ENCODE results near the gene PDCD6IP.

PDCD6IP gene

DNA sequence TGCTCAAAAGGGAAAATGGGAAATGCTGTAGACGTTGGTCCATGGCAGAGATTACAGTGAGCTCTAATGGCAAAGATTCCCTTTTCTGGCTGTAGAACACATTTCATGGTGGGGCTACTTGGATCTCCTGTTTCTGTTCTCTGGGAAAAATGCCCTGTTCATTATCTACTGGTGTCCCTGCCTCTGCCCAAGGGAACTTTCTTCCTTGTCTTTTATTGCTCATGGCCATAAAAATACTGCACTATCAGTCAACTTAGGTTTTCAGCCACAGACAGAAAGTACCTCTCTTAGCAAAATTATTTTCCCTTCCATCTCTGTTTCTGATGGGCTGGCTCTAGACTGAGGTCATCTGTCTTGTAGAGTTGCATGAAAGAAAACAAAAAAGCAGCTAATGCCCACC, 98.9 kb downstream of the PDCD6IP start:
- ATAC-seq: no peak

DNA sequence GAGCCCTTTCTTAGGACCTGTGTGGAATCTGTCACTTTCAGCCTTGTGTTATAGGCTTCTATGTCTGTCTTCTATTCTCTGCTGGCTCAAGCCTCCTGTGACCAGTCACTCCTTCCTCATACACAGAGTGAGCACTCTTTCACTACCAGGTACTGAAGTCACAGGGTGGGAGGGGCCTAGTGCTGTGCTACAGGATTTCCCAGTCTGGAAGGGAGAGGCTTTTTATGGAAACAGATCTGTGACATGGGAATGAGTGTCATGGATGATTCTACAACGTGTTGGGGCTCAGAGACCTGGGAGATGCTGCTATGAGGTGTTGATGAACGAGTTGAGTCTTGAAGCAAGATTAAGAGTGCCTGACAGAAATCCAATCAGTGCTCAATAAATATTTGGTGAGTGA, 100.5 kb downstream of the PDCD6IP start:
- ATAC-seq: no peak

DNA sequence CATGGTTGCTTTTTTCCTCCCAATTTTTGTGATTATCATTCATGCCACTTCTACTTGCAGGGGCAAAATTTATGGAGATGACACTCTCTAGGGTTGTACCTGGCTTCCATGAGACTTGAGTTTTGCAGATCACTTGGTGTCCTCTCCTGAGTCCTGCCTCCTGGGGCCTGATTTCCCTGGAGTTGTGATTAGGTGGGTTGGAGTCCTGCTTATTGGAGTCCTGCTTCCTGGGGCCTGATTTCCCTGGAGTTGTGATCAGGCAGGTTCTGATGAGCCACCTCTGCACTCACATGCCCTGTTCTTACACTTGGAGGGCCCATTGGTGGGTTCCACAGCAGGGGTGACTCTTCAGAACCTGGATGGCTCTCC, 102.0 kb downstream of the PDCD6IP start:
- no peak for ATAC-seq

DNA sequence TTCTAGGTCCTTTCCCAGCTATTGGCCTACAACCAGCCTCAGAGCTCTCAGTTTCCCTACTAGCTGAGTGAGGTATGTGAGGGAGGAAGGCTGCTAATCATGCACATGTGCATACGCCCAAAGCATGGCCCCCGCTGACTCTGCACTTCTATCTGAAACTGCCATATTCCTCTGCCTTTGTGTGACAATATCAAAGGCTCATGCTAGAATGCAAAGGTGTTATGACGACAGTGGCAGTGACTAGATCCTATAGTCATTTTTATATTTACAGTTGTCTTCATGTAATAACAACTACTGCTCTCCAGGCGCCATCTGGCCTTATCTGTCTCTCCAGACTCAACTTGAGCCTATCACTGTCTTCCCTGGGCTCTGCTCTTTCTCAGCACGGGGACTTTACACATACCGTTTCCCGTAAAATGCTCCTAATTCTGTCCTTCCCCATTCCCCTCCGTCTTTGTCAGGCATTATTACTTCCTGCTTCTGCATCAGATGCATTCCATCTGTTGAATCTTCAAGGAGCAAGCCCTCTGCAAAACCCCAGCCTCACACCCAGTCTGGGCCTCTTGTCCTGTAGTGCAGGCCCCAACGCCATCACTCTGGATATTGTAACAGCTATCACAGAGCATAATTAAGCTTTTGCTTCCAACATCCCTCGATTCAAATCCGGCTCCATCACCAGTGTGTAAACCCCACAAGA, 102.5 kb downstream of the PDCD6IP start:
- ATAC-seq: no peak

DNA sequence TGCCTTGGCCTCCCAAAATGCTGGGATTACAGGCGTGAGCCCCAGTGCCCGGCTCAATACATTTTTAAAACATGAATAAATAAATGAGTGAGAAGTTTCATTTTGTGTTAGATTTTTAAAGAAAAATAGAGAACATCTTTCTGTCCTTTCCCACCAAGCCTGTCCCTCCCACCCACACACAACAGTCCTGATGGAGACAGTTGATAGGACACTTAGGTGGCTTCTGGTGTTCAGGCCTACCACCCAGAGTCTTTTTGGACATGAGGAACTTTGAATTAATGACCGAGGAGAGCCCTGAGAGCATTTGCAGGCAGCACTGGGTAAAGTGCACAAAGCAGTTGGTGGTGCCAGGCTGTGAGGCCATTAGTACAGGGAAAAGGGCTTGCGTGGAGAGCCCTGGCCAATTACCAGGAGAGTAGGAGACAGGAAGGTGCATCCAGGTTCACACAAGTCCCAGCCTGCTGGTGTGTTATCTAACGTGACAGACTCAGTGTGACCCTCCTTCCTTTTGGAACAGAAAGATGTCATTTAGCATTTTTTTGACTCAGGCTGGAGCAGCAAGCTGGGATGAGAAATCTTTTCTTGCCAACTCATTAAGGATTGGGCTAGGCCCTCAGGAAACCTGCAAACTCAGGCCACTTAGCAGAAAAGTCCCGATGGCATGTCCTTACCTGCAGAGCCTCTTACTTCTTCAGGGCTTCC, 103.6 kb downstream of the PDCD6IP start:
- ATAC-seq: no peak

DNA sequence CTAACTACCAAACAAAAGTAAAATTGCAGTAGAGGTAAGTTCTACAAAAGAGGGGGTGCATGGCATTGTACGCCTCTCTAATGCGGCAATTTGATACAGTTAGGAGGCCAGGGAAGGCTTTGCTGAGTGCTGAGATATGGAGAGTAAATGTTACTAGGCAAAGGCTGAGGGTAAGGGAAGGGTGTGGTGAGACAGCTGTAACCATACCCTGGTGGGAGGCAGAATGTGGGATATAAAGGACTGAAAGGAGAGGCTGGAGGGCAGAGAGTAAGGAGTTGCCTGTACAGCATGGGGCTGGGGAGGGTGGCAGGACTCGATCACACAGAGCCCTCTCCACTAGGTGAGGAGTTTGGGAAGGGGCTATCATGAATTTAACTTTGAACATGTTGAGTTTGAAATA, 106.3 kb downstream of the PDCD6IP start:
- ATAC-seq: no peak

DNA sequence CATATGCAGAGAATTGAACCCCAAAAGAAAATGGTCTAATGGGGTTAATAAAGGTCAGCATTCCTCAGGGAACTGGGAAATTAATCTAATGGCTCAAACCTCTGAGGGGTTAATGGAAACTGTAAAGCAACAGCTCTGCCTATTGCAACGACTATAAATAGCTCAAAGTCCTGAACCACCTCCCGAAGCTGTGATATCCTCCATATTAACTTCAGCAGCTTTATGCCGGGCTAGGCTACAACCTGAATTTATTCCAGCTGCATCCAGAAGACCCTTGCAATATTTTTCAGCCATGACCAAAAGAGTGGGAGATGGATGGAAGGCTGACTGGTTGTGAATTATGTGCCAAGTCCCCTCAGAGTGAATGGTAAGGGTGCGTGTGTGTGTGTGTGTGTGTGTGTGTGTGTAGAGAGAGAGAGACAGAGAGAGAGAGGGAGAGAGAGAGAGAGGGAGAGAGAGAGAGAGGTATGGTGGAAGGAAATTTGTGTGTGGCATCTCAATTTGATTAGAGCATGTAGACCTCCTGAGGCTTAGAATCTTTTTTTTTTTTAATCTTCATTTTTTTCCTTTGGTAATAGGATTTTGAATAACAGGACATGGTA, 109.9 kb downstream of the PDCD6IP start:
- ATAC-seq: no peak

DNA sequence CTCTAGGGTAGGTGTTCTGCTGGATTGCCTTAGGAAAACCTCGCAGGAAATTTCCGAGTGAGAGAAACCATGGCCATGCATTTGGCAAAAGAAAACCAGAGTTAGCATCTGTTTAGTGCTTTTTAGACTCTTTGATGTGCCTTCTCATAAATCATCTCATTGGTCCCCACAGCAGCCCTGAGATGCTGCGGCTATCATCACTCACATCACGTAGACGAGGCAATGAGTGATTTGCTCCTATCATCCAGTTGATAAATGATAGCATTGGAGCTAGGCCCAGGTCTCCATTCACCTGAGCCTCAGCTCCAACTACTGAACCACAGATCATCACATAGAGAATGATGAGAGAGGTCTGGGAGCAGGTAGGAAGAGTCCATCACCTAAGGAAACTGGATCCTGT, 111.1 kb downstream of the PDCD6IP start:
- ATAC-seq: no peak

DNA sequence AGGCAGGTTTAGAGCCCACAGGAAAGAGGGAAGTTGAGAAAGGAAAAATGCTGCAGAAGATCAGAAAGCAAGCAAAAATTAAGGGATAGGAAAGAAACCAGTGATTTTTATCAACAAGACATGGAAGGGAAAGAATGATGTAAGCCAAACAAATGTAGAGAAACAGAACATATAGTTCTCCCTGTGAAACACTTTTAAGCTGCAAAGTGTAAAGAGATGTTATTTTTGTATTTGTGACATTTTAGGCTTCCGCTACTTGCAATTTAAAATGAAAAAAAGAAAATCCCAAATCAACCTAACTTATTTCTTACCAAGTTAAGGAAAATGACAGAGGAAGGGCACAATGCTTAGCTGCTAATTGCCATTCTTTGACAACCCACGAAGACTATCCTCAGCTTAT, 111.6 kb downstream of the PDCD6IP start:
- no peak for ATAC-seq

DNA sequence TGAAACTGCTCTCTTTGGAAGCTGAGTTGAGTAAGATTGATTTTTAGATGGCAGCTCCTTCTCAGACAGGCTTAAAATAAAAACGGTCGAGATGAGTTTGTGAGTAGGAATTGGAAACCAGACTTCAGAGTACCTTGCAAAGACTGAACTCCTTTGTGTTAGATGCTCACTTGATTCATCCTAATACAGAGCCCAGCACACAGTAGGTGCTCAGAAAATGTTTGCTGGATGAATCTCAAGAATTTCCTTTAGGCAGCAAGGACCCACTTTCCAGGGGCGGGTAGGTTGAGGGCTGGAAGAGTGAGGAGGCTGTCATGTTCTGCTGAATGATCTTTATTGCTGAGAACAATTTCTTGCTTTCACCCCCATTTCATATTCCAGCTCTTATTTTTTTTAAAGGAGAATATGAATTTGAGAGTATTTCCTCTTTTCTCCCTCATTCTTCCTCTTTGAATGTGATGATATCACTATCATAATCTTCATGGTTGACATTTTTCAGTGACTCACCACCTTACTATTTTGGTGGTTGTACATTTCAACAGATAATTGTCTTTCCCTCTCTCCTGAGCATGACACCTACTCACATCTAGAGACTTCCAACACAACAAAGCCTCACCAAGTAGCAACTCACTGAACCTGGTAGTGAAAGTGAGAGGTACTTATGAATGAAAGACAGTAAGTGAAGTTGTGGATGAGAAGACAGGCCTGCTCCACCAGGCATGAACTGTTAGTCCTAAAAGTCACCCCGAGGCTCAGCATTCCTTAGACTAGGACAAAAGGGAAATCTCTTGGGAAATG, 113.3 kb downstream of the PDCD6IP start:
- ATAC-seq: no peak

DNA sequence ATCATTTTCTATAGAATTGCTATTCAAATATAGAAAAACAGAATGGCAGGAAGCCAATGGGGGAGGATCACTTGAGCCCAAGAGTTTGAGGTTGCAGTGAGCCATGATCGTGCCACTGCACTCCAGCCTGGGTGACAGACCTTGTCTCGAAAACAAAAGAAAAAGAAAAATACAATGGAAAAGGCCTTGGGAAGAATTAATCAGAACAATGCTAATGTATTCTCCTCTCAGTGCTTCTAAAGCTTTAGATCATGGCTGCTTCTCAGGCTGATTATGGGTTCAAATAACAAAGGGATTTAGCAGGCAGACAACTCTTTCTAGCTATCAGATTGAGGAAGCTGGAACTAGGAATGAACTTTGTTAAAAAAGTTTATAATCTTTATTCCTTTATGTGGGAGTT, 115.8 kb downstream of the PDCD6IP start:
- ATAC-seq: no peak

DNA sequence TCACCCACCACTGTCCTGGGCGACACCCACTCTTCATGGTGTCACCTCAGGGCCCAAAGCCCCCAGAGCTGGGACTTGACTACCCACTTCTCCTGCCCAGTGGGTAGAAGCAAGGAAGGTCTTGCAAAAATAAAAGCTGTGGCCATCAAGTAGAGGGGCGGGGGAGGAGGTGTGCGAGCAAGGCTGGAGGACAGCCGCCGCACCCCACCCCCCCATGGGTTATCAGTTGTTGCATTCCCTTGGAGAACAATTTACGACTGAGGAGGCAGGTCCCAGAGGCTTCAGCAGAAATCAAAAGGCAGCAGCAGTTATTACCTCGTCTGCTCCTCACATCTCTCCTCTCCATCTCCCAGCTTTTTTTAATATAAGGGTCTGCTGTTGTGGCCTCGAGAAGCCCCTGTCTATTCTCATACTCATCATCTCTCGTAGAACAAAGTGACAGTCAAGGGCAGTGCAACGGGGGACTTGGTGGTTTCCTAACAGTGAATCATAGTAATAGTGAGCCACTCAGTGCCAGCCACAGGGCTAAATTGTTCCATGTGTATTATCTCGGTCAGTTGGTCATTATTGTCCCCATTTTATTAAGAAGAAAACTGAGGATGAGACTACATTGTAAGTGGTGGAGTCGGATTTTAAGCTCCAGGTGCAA, 116.4 kb downstream of the PDCD6IP start:
- no peak for ATAC-seq

DNA sequence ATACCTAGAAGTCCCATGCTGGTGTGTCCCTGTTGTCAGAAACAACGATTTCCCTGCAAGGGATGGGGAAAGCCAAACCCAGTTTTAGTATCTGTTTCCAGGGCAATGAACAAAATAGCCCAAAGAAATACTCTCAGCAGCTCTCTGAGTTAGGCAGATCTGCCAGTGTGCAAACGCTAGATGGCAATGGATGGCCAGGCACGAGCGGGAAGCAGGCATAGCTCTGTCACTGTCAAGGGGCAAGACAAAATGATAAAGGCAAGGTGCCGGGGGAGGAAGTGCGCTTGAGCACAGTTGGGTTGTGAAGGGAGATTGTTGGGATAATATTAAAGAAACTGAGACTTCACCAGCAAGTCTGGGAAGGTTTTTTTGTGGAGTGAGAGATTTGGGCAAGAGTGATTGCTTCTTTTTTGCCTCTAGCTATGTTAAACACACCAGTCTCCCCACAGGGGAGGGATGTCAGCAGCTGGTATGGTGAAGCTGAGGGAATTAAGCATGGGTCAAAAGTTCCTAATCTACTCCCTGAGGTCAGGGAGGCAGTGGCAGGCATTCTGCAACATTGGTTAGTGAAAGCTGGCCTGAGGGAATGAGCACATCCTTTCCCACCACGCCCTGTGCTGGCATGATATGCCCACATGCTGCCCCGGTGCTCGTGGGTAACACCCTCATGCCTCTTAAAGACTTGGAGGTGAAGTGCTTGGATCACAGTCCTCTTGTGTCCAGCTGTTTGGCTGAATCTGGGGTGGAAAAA, 117.5 kb downstream of the PDCD6IP start:
- ATAC-seq: no peak

DNA sequence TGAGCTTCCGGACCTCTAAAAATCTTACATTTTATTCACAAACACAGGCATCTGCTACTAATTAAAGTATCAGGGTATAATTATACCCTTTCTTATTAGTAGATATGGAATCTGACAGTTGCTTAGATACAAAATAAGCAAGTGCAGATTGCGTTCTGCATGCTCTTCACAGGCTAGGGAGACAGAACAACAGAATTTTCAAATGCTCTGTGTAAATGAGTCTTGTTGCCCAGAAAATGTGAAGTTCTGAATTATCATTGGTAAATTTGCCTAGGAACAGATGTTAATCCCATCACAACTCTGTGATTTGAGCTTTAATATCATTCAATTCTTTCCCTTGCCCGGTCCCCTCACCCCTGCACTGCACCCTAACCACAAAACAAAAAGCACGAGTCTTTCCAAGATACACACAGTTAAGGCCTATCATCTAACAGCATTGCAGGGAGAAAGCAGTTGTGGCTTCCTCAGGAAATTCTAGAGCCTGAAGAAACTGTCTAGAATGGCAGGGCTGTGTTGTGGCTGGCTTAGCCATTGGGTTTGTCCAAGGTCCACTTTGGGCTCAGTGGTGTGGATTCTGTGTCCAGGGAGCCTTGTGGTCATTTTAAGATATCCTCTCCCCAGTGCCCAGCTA, 119.8 kb downstream of the PDCD6IP start:
- ATAC-seq: no peak

Measured in activated CD4-positive, CD25-positive, alpha-beta regulatory T cell treated with anti-CD3 and anti-CD28 coated beads, Interleukin-2, amount 50 U/mL, for 24 hours (primary cell).